Mucosa of descending colon (tissue), 3 donors: Measurements from ENCODE around the gene IL25. TPM values are rescaled to one million over a fixed set of nuclear protein-coding genes. Genes with fewer than 3 reads are reported as not detected.
A peak's percentile ranks its signal among the peaks of the same experiment; 100 is the strongest.

Experiments used
- ATAC-seq: fragments of 200-7000 bp; cut with Tn5 transposase; one replicate; pipeline ENCODE4 v1.9.1; 2020; ENCODE audit warnings: mild to moderate bottlenecking, moderate library complexity
- DNase-seq, 3 donors: peaks; one replicate each; pipeline ENCODE4 v3.0.0-alpha.2; 2020
- H3K36me3 ChIP-seq: fragments of 200-600 bp; one replicate; pipeline ENCODE4 v1.8.0; 2021; ENCODE audit warnings: low read depth, mild to moderate bottlenecking
- H3K4me1 ChIP-seq: fragments of 200-600 bp; one replicate; pipeline ENCODE4 v1.8.0; 2021; ENCODE audit warnings: low read depth, mild to moderate bottlenecking
- H3K4me3 ChIP-seq: fragments of 200-600 bp; one replicate; pipeline ENCODE4 v1.8.0; 2021; ENCODE audit warnings: mild to moderate bottlenecking
- H3K9me3 ChIP-seq: fragments of 200-600 bp; one replicate; pipeline ENCODE4 v1.8.0; 2021; ENCODE audit warnings: mild to moderate bottlenecking
- intact Hi-C, 2 donors: fragments of 100-400 bp; cut with DNase I in 1 of 2; cut with micrococcal nuclease in 1 of 2; formaldehyde crosslinking; loops; one replicate each; pipeline versions ENCODE4 v1.11.0 to v1.11.1; 2022; cut with DNase I, micrococcal nuclease
- total RNA-seq, 3 donors: library from RNA; stranded (reverse); fragmentation: NEBNext Ultra II Directional in 2 of 3; extraction: Animal tissue kit (Norgen Biotek cat#: 25700) in 2 of 3; gene quantifications; one replicate each; pipeline versions ENCODE4 v1.2.1 to v1.2.4, GENCODE V29; 2021 to 2023
- TF ChIP-seq, protein P1 (sequence below): fragments of 200-600 bp; IDR thresholded peaks from one replicate; pipeline ENCODE4 v1.8.0; 2022; ENCODE audit warnings: antibody characterized with exemption, mild to moderate bottlenecking
- donor health status: DM: no; HTN: no; CAD: no; lungs with moderate emphysema.
- donor health status: DM: no; HTN: no; CAD: no.
- donor health status: DM: no; HTN: yes; CAD: no.

IL25 gene
- total RNA-seq, 3 donors from 2014 or later: not detected

DNA sequence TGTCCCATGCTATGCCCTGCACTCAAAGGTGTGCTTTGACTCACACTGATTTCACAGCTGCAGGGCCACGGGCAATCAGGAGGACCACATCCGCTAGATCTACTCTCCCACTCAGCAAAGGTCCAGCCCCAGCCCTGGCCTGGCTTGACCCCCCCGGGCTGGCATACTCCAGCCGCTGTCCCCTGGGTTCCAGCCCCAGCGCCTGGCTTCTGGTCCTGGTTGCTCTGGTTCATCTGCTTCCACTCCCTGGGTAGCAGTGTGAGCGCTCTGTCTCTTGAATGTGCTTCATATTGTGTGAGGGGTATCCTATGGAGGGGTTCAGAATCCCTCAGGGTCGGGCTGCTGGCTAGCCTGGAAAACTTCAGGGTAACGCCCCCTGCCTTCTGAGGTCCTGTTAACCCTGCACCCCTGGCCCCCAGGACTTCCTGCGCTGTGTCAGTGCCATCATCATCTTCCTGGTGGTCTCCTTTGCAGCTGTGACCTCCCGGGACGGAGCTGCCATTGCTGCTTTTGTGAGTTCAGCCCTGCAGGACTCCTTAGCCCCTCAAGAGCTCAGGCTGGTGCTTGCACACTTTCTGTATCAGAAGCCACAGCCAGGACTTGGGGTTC, 6.1 kb downstream of the IL25 start:
- DNase-seq: no peak
- intact Hi-C loops: loop anchor here in 1 of 2 donors (5.0 kb wide), 1 partner anchor 51 kb away; no protein-coding TSS in a partner anchor
- Histone ChIP-seq H3K4me1 (no peaks in the 10 kb centered on the region), H3K9me3 (no peaks in the 10 kb centered on the region), H3K4me3 (no peak overlapping the region), H3K36me3 (no peaks in the 10 kb centered on the region)
- ATAC-seq: no peak
- TF ChIP-seq, protein P1, sequence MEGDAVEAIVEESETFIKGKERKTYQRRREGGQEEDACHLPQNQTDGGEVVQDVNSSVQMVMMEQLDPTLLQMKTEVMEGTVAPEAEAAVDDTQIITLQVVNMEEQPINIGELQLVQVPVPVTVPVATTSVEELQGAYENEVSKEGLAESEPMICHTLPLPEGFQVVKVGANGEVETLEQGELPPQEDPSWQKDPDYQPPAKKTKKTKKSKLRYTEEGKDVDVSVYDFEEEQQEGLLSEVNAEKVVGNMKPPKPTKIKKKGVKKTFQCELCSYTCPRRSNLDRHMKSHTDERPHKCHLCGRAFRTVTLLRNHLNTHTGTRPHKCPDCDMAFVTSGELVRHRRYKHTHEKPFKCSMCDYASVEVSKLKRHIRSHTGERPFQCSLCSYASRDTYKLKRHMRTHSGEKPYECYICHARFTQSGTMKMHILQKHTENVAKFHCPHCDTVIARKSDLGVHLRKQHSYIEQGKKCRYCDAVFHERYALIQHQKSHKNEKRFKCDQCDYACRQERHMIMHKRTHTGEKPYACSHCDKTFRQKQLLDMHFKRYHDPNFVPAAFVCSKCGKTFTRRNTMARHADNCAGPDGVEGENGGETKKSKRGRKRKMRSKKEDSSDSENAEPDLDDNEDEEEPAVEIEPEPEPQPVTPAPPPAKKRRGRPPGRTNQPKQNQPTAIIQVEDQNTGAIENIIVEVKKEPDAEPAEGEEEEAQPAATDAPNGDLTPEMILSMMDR: no peak

GRCh38 chr14:23379366-23380196, 7.0 kb downstream of the IL25 start:
- TF ChIP-seq, protein P1: peak; percentile 80
- H3K4me3 ChIP-seq: no peak overlapping the region
- no peaks in the 10 kb centered on the region for H3K9me3 ChIP-seq
- no peaks in the 10 kb centered on the region for H3K4me1 ChIP-seq
- peak; percentile 91 for ATAC-seq
- peak in 2 of 3 donors; percentile 74 to 81 for DNase-seq
- intact Hi-C loops: loop anchor here in 1 of 2 donors (5.0 kb wide), 1 partner anchor 52 kb away; no protein-coding TSS in a partner anchor
- H3K36me3 ChIP-seq: no peaks in the 10 kb centered on the region

DNA sequence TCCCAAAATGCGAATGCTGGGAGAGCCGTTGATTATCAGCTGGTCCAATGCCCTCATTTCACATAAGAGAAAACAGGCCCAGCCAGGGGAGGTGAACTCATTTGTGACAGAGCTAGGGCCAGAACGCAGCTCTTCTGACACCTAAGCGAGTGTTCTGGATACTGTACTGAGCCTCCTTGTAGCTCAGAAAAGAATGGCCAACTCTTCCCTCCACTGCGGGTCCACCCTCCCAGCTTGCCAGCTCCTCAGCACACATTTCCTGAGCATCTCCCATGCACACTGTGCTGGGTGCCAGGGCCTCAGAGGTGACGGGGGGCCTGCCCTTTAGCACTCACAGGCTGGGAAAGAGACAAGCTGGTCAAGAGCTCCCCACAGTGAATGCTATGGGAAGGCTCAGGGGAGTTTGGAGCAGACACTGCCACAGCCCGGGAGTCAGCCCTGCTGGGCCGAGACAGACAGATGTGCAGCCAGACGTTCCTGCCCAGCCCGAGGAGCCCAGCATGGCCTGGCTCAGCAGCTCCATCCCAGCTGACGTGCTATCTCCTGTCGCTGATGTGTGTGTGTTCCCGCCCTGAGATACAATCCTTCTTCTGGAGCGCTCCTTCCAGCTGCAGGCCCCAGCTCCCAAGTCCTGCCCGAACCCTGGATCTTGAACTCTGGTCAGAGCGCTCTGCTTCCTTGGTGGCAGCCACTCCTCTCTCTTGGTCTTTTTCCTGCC, 7.7 kb downstream of the IL25 start:
- ATAC-seq: peak; percentile 47
- Histone ChIP-seq H3K4me3 (no peak overlapping the region), H3K36me3 (no peaks in the 10 kb centered on the region), H3K9me3 (no peaks in the 10 kb centered on the region), H3K4me1 (no peaks in the 10 kb centered on the region)
- intact Hi-C loops: no loop called here
- TF ChIP-seq, protein P1: no peak
- no peak for DNase-seq

DNA sequence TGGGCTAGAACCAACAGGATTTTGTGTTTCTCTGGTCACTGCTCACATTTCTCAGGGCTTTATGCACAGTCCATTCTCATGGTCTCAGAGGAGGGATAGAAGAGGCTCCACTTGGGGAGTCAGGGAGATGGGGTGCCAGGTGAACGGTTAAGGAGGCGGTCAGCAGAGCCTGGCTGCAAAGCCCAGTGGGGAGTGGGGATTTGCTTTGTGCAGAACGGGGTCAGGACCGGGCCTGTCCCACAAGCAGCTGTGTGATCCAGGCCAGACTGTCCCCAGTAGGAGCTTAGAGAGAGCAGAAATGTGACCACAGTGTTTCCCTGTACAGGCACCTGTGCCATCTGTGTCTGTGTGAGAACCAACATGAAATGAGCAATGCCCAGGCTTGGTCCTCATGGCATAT, 8.4 kb downstream of the IL25 start:
- Histone ChIP-seq H3K36me3 (no peaks in the 10 kb centered on the region), H3K4me3 (no peak overlapping the region), H3K4me1 (no peaks in the 10 kb centered on the region), H3K9me3 (no peaks in the 10 kb centered on the region)
- TF ChIP-seq, protein P1: no peak
- DNase-seq (no peak), ATAC-seq (no peak)
- intact Hi-C loops: no loop called here

GRCh38 chr14:23381871-23382270, 9.3 kb downstream of the IL25 start:
- intact Hi-C loops: no loop called here
- TF ChIP-seq, protein P1: no peak

More at GRCh38 chr14:23381871-23382270, 9.3 kb downstream of the IL25 start:
- no peaks in the 10 kb centered on the region for H3K4me1 ChIP-seq
- ATAC-seq (no peak), DNase-seq (no peak)
- H3K36me3 ChIP-seq: no peaks in the 10 kb centered on the region
- H3K9me3 ChIP-seq: no peaks in the 10 kb centered on the region
- no peak overlapping the region for H3K4me3 ChIP-seq
